H9 (cell line): Measurements from ENCODE around the gene CEP162. TPM values are rescaled to one million over a fixed set of nuclear protein-coding genes. Genes with fewer than 3 reads are reported as not detected.
"Not testable (repeated sequence)": the region's sequence is repeated elsewhere in the genome, so short reads cannot be mapped to it uniquely, and the experiment has no call there.

Experiments
- DNase-seq: peaks from one replicate; pipeline ENCODE4 v3.0.0-alpha.2; 2017
- H2AFZ ChIP-seq: one replicate; pipeline ENCODE4 v1.6.1; 2013; ENCODE audit warnings: mild to moderate bottlenecking, low read length, control low read depth, moderate library complexity
- H2AK5ac ChIP-seq: 2 replicates; pipeline ENCODE4 v1.6.1; 2013; ENCODE audit warnings: low read length, control low read depth, mixed read lengths; ENCODE audit not compliant: insufficient read length
- H2BK120ac ChIP-seq: one replicate; pipeline ENCODE4 v1.6.1; 2013; ENCODE audit warnings: low read depth, mild to moderate bottlenecking, low read length, control low read depth, inconsistent platforms; ENCODE audit not compliant: poor library complexity, severe bottlenecking
- H2BK12ac ChIP-seq: 2 replicates; pipeline ENCODE4 v1.6.1; 2013; ENCODE audit warnings: low read length, control low read depth, mixed read lengths, low read depth; ENCODE audit not compliant: insufficient read length
- H2BK15ac ChIP-seq: 2 replicates; pipeline ENCODE4 v1.6.1; 2013; ENCODE audit warnings: low read depth, low read length, control low read depth
- H2BK20ac ChIP-seq: one replicate; pipeline ENCODE4 v1.6.1; 2013; ENCODE audit warnings: low read depth, mild to moderate bottlenecking, low read length, control low read depth, inconsistent platforms; ENCODE audit not compliant: poor library complexity, severe bottlenecking
- H2BK5ac ChIP-seq: 2 replicates; pipeline ENCODE4 v1.6.1; 2013; ENCODE audit warnings: low read length, control low read depth, mixed read lengths; ENCODE audit not compliant: insufficient read length
- H3K14ac ChIP-seq: 2 replicates; pipeline ENCODE4 v1.6.1; 2013; ENCODE audit warnings: low read length, control low read depth; ENCODE audit not compliant: insufficient read depth
- H3K18ac ChIP-seq: 2 replicates; pipeline ENCODE4 v1.6.1; 2013; ENCODE audit warnings: low read depth, mild to moderate bottlenecking, mixed read lengths, low read length, control low read depth; ENCODE audit not compliant: insufficient read length
- H3K23ac ChIP-seq: 2 replicates; pipeline ENCODE4 v1.6.1; 2013; ENCODE audit warnings: low read length, control low read depth, mixed read lengths, low read depth; ENCODE audit not compliant: insufficient read length
- H3K23me2 ChIP-seq: 2 replicates; pipeline ENCODE4 v1.6.1; 2013; ENCODE audit warnings: low read depth, mild to moderate bottlenecking, mixed read lengths, low read length, control low read depth; ENCODE audit not compliant: insufficient read length, poor library complexity, severe bottlenecking
- H3K27ac ChIP-seq: 2 replicates; pipeline ENCODE4 v1.5.1; 2013; ENCODE audit warnings: low read length, control low read depth, mixed read lengths, low read depth; ENCODE audit not compliant: insufficient read length
- H3K27me3 ChIP-seq: 2 replicates; pipeline ENCODE4 v1.6.1; 2013; ENCODE audit warnings: low read length, control low read depth, inconsistent platforms; ENCODE audit not compliant: insufficient read depth
- H3K4ac ChIP-seq: 2 replicates; pipeline ENCODE4 v1.6.1; 2013; ENCODE audit warnings: low read depth, mild to moderate bottlenecking, control low read depth, inconsistent platforms, low read length, moderate library complexity
- H3K4me1 ChIP-seq: 2 replicates; pipeline ENCODE4 v1.6.1; 2013; ENCODE audit warnings: low read length, control low read depth, inconsistent platforms; ENCODE audit not compliant: insufficient read depth
- H3K4me2 ChIP-seq: 2 replicates; pipeline ENCODE4 v1.6.1; 2013; ENCODE audit warnings: low read length, control low read depth, mixed read lengths; ENCODE audit not compliant: insufficient read length, insufficient read depth
- H3K56ac ChIP-seq: 2 replicates; pipeline ENCODE4 v1.6.1; 2013; ENCODE audit warnings: low read depth, mild to moderate bottlenecking, mixed read lengths, low read length, control low read depth; ENCODE audit not compliant: insufficient read length
- H3K79me1 ChIP-seq: 2 replicates; pipeline ENCODE4 v1.6.1; 2013; ENCODE audit warnings: low read depth, mild to moderate bottlenecking, moderate library complexity, low read length, control low read depth, inconsistent platforms; ENCODE audit not compliant: insufficient read depth, poor library complexity, severe bottlenecking
- H3K79me2 ChIP-seq: 2 replicates; pipeline ENCODE4 v1.6.1; 2013; ENCODE audit warnings: low read length, control low read depth, inconsistent platforms; ENCODE audit not compliant: insufficient read depth
- H3K9ac ChIP-seq: 2 replicates; pipeline ENCODE4 v1.6.1; 2013; ENCODE audit warnings: low read length, control low read depth, mixed read lengths; ENCODE audit not compliant: insufficient read length; ENCODE audit errors: extremely low read depth
- H3K9me3 ChIP-seq: one replicate; pipeline ENCODE4 v1.6.1; 2013; ENCODE audit warnings: low read depth, low read length, inconsistent platforms; ENCODE audit not compliant: control insufficient read depth
- H3T11ph ChIP-seq: one replicate; pipeline ENCODE4 v1.6.1; 2013; ENCODE audit warnings: mild to moderate bottlenecking, low read length, control low read depth, inconsistent platforms
- H4K20me1 ChIP-seq: one replicate; pipeline ENCODE4 v1.6.1; 2013; ENCODE audit not compliant: control insufficient read depth, insufficient read length, insufficient read depth
- H4K5ac ChIP-seq: 2 replicates; pipeline ENCODE4 v1.6.1; 2013; ENCODE audit warnings: low read depth, mild to moderate bottlenecking, mixed read lengths, low read length, control low read depth; ENCODE audit not compliant: insufficient read length
- H4K8ac ChIP-seq: replicated peaks from 2 replicates; pipeline ENCODE4 v1.6.1; 2013; ENCODE audit warnings: low read length, control low read depth, mixed read lengths, low read depth; ENCODE audit not compliant: insufficient read length
- H4K91ac ChIP-seq: 2 replicates; pipeline ENCODE4 v1.6.1; 2013; ENCODE audit warnings: low read depth, mild to moderate bottlenecking, moderate library complexity, mixed read lengths, low read length, control low read depth; ENCODE audit not compliant: insufficient read length
- H3K27ac Mint-ChIP-seq, 3 experiments: 2 replicates in 2 of 3; 3 replicates in 1 of 3; pipeline ENCODE4 v1.8.0; 2020 to 2021; ENCODE audit warnings: mixed read lengths in 3 of 3, mild to moderate bottlenecking in 1 of 3, moderate library complexity in 1 of 3
- H3K27me3 Mint-ChIP-seq: 2 replicates; pipeline ENCODE4 v1.8.0; 2021; ENCODE audit warnings: low read depth, mild to moderate bottlenecking, moderate library complexity, mixed read lengths
- H3K36me3 Mint-ChIP-seq, 3 experiments: 2 replicates in 2 of 3; 3 replicates in 1 of 3; pipeline ENCODE4 v1.8.0; 2020 to 2021; ENCODE audit warnings: low read depth in 3 of 3, mixed read lengths in 3 of 3; ENCODE audit not compliant: insufficient read depth in 1 of 3
- H3K4me1 Mint-ChIP-seq, 2 experiments: 2 replicates each; pipeline ENCODE4 v1.8.0; 2020; ENCODE audit warnings: mixed read lengths in 2 of 2
- H3K4me3 Mint-ChIP-seq, 2 experiments: 2 replicates in 1 of 2; 3 replicates in 1 of 2; pipeline ENCODE4 v1.8.0; 2020 to 2021; ENCODE audit warnings: mild to moderate bottlenecking in 2 of 2, mixed read lengths in 2 of 2, moderate library complexity in 1 of 2
- H3K9me3 Mint-ChIP-seq, 2 experiments: 2 replicates in 1 of 2; 3 replicates in 1 of 2; pipeline ENCODE4 v1.8.0; 2020; ENCODE audit warnings: mild to moderate bottlenecking in 2 of 2, mixed read lengths in 2 of 2, moderate library complexity in 1 of 2
- WGBS: extraction: QIAGEN DNeasy Blood & Tissue Kit; methylation state at CpG from one replicate; pipeline ENCODE4 v1.1.7; 2013; ENCODE audit warnings: missing lambda C conversion rate, low lambda C conversion rate, mixed read lengths; ENCODE audit not compliant: insufficient read length; ENCODE audit errors: extremely low coverage; 5-methylcytosine and 5-hydroxymethylcytosine counted together
- total RNA-seq: library from RNA; stranded (reverse); gene quantifications from 2 replicates; pipeline ENCODE4 v1.2.1, GENCODE V29; 2021
- TF ChIP-seq, protein P1 (sequence below): fragments of 200-600 bp; sonication (generic); conservative IDR thresholded peaks from 3 replicates; pipeline ENCODE4 v1.8.0; 2021; ENCODE audit warnings: antibody characterized with exemption, mild to moderate bottlenecking

Gene CEP162
- total RNA-seq, 1 experiment from 2014 or later: 11.5 TPM

- no peak overlapping the region for H3K56ac ChIP-seq
- no peaks in the 10 kb centered on the region for H3K79me1 ChIP-seq
- no peak overlapping the region for H3T11ph ChIP-seq
- no peak overlapping the region for H3K27ac ChIP-seq
- no peak overlapping the region for H2BK12ac ChIP-seq
- H3K4ac ChIP-seq: no peak overlapping the region
- no peak overlapping the region for H2AFZ ChIP-seq
- H3K4me1 Mint-ChIP-seq: peaks cover 0 to 3% of the 10 kb centered on the region in 2 experiments; a peak in 2 of 4 replicates
- H2AK5ac ChIP-seq: no peak overlapping the region
- H3K9me3 ChIP-seq: no peaks in the 10 kb centered on the region
- no peak overlapping the region for H2BK5ac ChIP-seq
- no peaks in the 10 kb centered on the region for H3K23me2 ChIP-seq
- no peaks in the 10 kb centered on the region for H3K79me2 ChIP-seq
- no peak overlapping the region for H3K23ac ChIP-seq
- no peak overlapping the region; a peak in 1 of 7 replicates for H3K27ac Mint-ChIP-seq
- DNase-seq: no peak
- H2BK20ac ChIP-seq: no peak overlapping the region
- no peak overlapping the region for H4K5ac ChIP-seq
- H3K36me3 Mint-ChIP-seq: peaks cover under 1 to 5% (median 4%) of the 10 kb centered on the region in 3 experiments; a peak in 4 of 7 replicates
- H3K4me1 ChIP-seq: no peaks in the 10 kb centered on the region
- no peaks in the 10 kb centered on the region for H4K20me1 ChIP-seq
- no peak overlapping the region for H2BK15ac ChIP-seq
- no peak overlapping the region for H3K4me2 ChIP-seq
- no peaks in the 10 kb centered on the region for H3K27me3 Mint-ChIP-seq
- H3K9ac ChIP-seq: no peak overlapping the region
- peaks cover 5 to 11% of the 10 kb centered on the region in 2 experiments; a peak in 4 of 5 replicates for H3K9me3 Mint-ChIP-seq
- H2BK120ac ChIP-seq: no peak overlapping the region
- TF ChIP-seq, protein P1, sequence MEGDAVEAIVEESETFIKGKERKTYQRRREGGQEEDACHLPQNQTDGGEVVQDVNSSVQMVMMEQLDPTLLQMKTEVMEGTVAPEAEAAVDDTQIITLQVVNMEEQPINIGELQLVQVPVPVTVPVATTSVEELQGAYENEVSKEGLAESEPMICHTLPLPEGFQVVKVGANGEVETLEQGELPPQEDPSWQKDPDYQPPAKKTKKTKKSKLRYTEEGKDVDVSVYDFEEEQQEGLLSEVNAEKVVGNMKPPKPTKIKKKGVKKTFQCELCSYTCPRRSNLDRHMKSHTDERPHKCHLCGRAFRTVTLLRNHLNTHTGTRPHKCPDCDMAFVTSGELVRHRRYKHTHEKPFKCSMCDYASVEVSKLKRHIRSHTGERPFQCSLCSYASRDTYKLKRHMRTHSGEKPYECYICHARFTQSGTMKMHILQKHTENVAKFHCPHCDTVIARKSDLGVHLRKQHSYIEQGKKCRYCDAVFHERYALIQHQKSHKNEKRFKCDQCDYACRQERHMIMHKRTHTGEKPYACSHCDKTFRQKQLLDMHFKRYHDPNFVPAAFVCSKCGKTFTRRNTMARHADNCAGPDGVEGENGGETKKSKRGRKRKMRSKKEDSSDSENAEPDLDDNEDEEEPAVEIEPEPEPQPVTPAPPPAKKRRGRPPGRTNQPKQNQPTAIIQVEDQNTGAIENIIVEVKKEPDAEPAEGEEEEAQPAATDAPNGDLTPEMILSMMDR: no peak
- no CpG with 5 or more reads among the region's 5 CpGs for WGBS
- no peak overlapping the region for H3K18ac ChIP-seq
- no peak overlapping the region for H3K4me3 Mint-ChIP-seq
- H3K27me3 ChIP-seq: no peaks in the 10 kb centered on the region
- H4K8ac ChIP-seq: no peak overlapping the region
- H4K91ac ChIP-seq: no peak overlapping the region
- no peak overlapping the region; the same call in 1 of the 2 replicates for H3K14ac ChIP-seq
Measured at GRCh38 chr6:84118191-84118590, 109.3 kb downstream of the CEP162 start.

- no CpG with 5 or more reads among the region's 8 CpGs for WGBS
- H3K23me2 ChIP-seq, H2BK15ac ChIP-seq, H2BK5ac ChIP-seq, H3T11ph ChIP-seq, H2BK20ac ChIP-seq, H3K4me1 ChIP-seq, H2AFZ ChIP-seq, H2AK5ac ChIP-seq, H3K4me3 Mint-ChIP-seq, H3K27me3 Mint-ChIP-seq, H4K8ac ChIP-seq, DNase-seq, H4K5ac ChIP-seq, H3K27ac ChIP-seq, H3K79me2 ChIP-seq, H3K27ac Mint-ChIP-seq, H3K4me2 ChIP-seq, H3K36me3 Mint-ChIP-seq, H3K27me3 ChIP-seq, H3K9ac ChIP-seq, H4K91ac ChIP-seq, H2BK120ac ChIP-seq, H2BK12ac ChIP-seq, H4K20me1 ChIP-seq, H3K4ac ChIP-seq, H3K9me3 ChIP-seq, H3K56ac ChIP-seq, H3K14ac ChIP-seq, H3K23ac ChIP-seq, H3K79me1 ChIP-seq, H3K18ac ChIP-seq, H3K4me1 Mint-ChIP-seq: not testable (repeated sequence)
- peaks cover 5 to 11% of the 10 kb centered on the region in 2 experiments; a peak in 4 of 5 replicates for H3K9me3 Mint-ChIP-seq
Measured at GRCh38 chr6:84114933-84115594, 112.4 kb downstream of the CEP162 start.
